Measurements from ENCODE around the gene STAU1.
"Not testable (repeated sequence)": the region's sequence is repeated elsewhere in the genome, so short reads cannot be mapped to it uniquely, and the experiment has no call there.

STAU1 gene

DNA sequence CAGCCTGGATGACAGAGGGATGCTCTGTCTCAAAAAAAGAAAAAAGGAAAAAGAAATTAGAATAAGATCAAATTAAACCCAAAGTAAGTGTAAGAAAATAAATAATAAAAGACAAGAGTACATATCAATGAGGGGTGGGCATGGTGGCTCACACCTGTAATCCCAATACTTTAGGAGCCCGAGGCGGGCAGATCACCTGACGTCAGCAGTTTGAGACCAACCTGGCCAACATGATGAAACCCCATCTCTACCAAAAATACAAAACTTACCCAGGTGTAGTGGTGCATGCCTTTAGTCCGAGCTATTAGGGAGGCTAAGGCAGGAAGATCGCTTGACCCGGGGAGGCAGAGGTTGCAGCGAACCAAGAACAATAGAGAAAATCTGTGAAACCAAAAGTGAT lies 14.9 kb upstream of the STAU1 start:
- DNase-seq: no peak

DNA sequence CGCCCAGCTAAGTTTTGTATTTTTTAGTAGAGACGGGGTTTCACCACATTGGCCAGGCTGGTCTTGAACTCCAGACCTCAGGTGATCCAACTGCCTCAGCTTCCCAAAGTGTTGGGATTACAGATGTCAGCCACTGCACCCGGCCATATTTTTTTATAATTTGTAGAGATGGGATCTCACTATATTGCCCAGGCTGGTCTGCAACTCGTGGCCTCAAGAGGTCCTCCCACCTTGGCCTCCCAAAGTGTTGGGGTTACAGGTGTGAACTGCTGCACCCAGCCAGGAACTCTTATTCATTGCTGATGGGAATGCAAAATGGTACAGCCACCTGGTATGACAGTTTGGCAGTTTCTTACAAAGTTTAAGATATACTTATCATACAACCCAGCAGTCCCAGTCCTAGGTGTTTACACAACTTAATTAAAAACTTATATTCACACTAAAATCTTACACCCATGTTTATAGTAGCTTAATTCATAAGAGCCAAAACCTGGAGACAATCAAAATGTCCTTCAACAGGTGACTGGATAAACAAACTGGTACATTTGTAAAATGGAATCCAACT lies 11.7 kb upstream of the STAU1 start:
- no peak for DNase-seq

DNA sequence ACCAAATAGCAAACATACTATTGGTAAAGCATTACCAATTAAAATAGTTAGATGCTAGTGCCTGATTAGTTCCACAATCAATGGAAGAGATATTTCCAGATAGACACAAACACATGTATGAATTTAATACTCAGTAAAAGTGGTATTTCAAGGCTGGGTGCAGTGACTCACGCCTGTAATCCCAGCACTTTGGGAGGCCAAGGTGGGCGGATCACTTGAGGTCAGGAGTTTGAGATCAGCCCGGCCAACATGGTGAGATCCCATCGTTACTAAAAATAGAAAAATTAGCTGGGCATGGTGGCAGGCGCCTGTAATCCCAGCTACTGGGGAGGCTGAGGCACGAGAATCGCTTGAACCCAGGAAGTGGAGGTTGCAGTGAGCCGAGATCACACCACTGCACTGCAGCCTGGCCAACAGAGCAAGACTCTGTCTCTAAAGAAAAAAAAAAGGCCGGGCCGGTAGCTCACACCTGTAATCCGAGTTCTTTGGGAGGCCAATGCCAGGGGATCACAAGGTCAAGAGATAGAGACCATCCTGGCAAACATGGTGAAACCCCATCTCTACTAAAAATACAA lies 4.9 kb upstream of the STAU1 start:
- not testable (repeated sequence) for DNase-seq

DNA sequence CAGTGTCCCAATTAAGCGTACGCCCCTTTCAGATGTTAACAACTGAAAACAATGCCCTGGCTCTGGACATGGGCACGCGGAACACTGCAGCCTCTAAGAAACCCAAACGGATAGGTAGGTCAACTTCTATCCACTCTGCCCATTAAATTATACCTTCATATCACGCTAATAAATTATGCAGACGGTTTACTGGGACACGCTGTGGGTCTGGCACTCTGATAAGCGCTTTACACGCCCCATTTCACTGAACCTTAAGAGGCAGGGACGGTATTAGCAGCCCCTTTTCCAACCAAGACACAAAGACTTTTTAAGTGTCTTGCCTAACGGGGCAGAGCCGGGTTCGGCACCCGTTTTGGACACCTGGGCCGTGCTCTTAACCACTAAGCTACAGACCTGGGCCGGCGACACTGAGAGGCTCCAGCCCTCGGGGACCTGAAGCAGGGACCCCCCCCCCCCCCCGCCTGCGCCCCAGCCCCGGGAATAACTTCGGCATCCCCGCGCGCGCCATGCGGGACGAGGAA lies 744 bp downstream of the STAU1 start:
- DNase-seq: no peak

DNA sequence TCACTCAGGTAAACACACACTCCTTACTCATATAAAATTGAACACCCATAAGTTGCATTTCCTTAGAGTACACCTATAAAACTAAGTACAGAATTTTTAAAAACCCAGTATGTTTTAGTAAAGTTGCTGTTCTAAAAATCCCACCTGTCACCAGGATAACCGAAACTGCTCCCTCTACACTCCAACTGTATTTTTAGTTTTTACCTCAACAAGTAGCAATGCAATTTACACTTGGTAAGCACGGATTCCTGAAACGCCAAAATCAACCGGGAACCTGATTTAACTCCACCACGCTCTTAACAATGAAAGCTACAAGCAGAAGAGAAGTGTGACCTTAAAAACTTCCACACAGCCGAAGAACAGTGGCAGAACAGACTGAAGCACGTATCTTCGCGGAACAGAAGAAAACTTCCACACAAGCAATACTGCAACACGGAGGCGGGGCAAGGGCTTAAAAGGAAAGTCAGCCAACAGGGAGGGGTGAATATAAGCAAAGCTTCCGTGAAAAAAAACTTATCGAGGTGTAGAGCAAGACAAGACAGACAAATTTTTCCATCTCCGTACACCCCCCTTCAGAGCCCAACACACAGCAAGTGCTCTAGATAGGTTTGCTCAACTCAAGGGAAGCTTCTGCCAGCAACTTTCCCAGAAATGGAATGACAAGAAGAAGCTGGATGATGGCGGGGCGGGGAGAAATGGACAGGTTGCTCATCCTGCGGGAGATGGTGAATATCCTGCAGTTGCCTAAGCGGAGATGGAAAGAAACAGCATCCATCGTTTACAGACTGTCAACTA lies 1.4 kb downstream of the STAU1 start:
- DNase-seq: no peak

DNA sequence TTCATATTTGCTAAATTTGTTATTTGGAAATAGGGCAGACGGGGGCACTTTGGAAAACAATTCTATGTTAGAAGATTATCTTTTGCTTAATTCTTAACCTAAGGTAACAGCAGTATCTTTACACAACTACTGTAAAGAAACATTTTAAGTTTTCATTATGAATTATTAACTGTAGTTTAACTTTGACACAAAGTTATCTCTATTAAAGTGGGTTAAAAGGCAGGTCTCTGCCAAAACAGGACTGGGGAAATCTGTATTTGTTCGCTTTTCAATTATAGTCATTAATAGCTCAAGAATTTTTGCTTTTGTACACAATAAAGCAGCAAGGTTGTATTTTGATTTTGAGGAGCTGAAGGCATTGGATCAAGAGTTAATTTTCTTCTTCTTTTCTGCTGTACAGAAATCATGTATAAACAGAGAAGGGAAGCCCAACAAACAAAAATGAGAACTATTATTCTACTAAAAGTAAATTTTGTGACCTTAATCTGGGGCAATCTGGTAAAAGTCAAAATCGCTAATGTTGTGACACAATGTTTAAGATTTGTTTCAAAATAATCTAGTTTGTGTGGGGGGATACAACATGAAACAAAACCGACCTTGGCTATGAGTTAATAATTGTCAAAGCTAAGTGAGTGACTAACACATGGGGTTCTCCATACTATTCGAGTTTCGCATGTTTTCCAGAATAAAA lies 2.9 kb downstream of the STAU1 start:
- no peak for DNase-seq

DNA sequence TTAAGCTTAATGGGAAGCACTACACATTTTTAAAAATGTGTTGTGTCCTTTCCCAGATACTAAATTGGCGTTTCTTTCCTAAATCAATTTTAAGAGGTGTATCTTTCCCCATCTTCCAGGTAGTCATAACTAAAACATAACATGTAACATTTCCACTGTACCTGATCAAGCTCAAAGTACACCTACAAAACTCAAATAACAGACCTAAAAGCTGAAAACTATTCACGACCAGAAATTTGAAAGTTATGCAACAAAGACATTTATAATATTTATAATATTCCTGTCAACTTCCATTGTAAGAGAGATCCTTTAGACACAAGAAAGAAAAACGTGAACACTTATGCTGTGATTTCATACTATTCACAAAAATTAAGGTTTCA lies 3.5 kb downstream of the STAU1 start:
- DNase-seq: no peak

DNA sequence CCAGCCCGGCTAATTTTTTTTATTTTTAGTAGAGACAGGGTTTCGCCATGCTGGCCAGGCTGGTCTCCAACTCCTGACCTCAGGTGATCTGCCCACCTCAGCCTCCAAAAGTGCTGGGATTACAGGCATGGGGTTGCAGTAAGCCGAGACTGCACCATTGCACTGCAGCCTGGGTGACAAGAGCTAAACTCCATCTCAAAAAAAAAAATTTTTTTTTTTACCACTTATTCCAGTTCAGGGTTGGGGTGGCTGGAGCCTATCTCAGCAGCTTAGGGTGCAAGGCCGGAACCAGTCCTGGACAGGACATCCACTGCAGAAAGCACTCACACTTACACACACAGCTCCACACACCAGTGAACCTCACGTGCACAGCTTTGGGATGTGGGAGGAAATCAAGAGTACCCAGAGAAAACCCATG lies 4.0 kb downstream of the STAU1 start:
- not testable (repeated sequence) for DNase-seq

DNA sequence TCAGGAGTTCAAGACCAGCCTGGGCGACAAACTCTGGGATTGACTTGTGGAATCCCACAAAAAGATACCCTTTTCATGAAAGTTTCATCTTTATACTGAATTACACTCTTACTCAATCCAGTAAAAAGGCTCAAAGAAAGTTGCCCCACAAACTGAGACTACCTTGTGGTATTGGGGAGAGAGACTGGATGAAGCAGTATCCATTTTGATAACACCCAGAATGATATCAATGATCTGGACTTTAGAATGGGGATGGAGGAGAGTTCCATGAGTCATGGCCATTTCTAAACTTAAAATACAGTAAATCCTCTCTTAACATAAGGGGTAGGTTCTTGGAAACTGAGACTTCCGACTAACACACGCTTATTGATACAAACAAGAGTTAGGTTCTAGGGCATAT lies 4.7 kb downstream of the STAU1 start:
- DNase-seq: no peak

DNA sequence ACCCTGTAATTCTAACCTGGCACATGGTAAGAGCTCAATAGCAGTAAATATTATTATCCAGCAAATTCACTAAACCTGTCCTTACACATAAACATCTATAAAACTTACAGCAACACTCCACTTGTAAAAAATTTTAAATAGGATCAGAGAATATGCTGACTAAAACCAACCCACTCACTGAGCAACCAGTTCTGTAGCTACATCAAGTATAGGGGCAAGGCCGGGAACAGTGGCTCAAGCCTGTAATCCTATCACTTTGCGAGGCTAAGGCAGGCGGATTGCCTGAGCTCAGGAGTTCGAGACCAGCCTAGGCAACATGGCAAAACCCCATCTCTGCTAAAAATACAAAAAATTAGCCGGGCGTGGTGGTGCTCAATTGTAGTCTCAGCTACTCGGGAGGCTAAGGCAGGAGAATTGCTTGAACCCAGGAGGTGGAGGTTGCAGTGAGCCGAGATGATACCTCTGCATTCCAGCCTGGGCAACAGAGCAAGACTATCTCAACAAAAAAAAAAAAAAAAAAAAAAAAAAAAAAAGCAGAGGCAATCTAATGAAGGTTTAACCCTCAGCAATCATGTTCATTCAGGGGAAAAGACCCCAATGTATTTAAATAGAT lies 6.8 kb downstream of the STAU1 start:
- no peak for DNase-seq

DNA sequence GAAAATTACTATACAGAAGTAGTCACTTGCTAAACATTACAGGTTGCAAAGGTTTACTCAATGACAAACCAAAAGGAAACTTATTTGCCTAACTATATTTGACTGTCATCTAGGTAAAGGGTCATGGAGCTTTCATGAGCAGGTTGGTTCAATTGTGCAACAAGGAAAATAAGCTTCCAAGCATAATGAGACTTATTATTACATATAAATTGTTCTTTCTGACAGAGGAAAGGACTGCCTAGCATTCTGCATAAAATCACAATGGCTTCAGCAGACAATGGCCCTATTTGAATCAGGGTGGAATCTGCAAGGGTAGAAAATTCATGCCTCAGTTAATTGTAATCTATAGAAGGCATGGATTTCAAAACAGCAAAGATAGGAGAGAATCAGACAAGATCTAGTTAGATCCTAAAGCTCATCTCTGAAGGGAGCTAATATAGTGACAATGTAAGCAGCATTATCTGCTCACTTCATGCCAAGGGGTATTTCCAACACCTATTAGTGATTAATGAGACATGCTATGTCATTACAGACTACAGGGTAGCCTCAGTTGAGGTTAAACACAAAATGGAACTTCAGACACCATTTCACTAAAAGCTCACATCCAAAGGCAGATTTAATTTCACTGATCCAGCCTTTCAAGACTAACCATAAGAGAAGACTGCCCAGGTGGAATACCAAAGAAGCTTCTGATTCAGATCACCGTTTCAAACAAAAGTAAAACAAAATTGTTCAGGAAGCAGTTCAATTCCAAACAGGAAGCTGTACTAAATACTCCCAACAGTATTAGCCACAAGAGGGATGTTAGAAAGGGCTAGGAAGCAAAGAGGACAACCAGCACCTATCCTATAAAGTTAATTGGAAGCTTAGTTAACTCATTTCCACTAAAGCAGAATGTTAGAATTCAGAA lies 8.5 kb downstream of the STAU1 start:
- DNase-seq: no peak

DNA sequence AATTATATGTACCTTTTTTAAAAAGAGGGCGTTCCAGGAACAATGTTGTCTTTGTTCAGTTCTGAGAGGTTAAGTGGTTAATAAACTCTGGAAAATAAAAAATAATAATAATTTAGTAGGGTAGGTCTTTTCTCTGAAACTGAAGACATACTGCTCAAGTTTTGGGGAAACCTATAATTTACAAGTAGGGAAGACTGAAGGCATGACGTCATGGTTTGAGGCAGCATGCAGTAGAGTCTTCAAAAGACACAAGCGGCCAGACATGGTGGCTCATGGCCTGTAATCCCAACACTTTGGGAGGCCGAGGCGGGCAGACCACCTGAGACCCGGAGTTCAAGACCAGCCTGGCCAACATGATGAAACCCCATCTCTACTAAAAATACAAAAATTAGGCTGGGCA lies 14.0 kb downstream of the STAU1 start:
- no peak for DNase-seq

DNA sequence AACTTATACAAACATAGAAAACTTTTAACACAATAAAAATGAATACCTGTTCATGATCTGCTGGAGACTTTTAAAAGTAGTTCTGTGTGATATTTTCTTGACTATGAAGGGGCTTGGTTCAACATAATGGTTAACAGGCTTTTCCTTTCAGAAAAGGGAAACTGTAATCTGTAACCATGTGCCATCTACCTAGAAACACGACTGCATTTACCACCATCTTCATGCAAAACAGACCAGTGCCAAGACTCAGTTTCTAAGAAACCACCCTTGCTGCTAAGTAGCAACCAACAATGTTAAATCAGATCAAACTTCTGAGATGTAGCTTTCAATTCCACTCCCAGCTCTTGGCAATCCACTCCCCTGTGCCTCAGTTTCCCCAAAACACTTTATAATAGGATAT lies 15.7 kb downstream of the STAU1 start:
- DNase-seq: no peak

DNA sequence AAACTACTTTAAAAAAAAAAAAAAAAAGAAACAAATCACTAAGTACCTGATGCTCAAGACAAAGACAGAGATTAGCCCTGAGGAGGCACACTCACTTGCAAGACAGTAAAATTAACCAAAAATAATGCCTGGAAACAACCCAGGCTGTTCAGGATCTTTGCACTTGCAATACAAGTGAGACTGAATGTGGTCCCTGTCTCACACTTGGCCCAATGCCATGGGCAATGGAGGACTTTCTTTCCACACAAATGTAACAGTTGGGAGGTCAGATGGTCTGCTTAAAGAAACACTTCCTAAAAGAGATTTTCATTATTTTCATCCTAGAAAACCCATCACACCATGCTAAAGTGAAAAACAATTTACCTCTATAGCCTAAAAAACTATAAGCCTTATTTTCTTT lies 16.2 kb downstream of the STAU1 start:
- no peak for DNase-seq

DNA sequence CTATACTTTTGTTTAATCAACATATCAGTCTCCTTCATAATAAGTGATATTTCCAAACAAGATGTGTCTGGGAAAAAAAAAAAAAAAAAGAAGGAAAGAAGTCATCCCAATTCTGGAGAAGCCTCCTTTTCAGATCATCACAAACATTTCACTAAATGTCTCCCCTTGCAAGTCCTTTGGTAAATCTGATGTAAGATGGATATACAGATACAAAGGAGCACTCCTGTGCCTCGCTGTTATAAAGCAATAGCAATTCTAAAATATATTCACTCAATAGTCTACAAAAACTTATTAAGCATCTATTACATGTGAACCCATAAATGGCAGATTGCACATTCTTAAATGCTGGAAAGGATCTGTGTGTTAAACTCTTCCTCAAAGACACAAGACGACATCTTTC lies 17.4 kb downstream of the STAU1 start:
- no peak for DNase-seq

DNA sequence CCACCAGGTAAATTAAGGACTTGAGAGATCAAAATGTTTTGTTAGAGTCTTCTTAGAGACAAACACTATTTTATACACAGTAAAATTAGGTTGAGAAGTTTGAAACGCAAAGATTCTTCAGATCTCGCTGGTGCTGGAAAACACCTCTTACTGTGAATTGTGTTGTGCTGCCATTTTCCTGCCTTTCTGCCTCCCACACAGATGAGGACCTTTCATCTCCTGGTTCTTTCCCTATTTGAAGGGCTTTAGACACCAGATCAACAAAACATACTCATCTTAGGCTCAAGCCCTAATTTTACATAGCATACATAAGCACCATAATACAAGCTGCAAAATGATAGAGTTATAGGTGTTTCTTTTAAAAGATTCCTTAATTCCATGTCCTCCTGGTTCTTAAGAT lies 18.6 kb downstream of the STAU1 start:
- DNase-seq: no peak

DNA sequence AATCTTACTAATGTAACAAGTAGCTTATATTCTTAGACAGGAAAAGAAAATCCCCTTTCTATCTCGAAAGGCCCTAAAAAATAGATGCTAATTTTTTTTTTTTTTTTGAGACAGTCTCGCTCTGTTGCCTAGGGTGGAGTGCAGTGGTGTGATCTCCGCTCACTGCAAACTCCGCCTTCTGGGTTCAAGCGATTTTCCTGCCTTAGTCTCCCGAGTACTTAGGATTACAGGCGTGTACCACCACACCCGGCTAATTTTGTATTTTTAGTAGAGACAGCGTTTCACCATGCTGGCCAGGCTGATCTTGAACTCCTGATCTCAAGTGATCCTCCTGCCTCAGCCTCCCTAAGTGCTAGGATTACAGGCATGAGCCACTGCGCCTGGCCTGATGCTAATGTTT lies 19.3 kb downstream of the STAU1 start:
- not testable (repeated sequence) for DNase-seq

DNA sequence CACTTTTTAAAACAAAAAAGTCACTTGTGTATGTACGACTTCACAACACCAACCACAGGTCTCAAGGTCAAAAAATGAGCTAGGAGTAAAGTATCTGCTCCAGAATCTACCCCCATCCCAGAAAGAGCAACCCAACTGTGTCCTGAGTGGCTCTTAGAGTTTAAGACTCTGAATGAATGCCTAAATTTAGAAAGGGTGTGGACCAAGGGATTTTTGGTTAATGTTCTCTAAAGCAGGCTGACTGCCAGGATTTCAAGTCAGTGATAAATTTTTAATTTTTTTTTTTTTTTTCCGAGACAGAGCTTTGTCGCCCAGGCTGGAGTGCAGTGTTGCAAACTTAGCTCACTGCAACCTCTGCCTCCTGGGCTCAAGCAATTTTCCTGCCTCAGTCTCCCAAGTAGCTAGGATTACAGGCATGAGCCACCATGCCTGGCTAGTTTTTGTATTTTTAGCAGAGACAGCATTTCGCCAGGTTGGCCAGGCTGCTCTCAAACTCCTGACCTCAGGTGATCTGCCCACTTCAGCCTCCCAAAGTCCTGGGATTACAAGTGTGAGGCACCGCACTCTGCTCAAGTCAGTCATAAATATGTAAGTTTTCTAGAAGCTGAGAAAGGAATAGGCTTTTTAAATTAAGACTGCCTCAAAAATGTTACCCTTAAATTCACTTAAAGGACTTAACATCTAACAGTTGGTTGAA lies 20.2 kb downstream of the STAU1 start:
- no peak for DNase-seq

DNA sequence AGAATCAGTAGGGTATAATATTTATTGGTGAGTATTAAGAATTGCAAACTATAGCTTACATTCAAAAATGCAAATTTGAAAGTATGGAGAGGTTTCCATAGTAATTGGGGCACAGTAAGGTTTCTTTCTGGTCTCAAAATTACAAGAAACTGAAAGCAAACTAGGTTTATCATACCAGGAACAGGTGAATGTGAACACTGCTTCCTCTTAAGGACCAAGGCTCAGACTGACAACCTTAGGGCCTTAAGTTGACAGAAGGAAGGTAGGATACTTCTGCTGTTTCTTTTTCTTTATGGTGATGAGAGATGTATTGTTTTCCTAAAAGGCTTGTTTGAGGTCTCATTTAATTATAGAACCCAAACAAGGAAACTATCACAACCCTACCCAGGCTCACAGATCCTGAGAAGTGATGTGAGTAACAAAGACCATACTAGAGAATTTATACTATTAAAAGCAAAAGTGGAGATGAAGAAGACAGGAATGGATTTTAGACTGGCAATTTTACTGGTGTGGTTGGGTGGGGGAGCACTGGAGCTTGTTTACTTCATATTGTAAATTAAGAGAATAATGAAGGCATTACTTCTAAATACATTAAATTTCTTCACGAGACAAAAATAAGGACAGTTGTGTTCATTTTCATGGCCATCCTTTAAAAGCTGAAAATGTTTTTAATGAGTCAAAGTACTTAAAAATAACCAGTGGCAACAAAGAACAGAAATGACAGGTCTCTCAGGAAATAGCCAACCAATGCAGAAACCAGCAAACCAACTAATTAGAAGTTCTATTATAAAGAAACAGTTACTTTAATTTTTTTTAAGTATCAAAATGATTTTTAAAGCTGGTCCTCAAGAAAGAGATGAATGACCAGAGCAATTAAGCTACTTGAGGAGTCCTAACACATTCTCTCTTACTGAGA lies 21.3 kb downstream of the STAU1 start:
- DNase-seq: no peak

DNA sequence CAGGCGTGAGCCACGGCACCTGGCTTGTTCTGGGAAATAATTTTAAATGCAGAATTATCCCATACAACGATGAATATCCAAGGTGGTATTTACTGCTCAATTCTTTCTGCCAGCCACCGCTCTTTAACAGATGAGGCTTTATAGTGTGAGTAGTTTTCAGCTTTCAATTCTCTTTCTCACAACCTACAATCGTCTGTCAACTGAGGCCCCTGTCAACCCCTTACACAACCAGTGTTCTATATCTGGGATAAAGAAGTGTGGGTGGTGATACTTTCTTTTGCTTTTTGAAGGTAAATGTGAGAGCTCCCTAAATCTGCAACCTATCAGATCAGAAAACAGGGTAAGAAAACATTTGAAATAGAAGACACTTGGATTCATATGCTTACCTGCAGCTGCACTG lies 22.5 kb downstream of the STAU1 start:
- DNase-seq: no peak

Data from NCI-H774 (cell line).